GM12874 (cell line): ENCODE measurements around the gene PARD3B.

Experiments used
- TF ChIP-seq, protein P1 (sequence below): IDR thresholded peaks from 2 replicates; pipeline ENCODE4 v1.5.1; 2011; ENCODE audit warnings: low read depth, mild to moderate bottlenecking, control low read depth, low read length, moderate library complexity; ENCODE audit not compliant: insufficient read depth

The PARD3B gene

DNA sequence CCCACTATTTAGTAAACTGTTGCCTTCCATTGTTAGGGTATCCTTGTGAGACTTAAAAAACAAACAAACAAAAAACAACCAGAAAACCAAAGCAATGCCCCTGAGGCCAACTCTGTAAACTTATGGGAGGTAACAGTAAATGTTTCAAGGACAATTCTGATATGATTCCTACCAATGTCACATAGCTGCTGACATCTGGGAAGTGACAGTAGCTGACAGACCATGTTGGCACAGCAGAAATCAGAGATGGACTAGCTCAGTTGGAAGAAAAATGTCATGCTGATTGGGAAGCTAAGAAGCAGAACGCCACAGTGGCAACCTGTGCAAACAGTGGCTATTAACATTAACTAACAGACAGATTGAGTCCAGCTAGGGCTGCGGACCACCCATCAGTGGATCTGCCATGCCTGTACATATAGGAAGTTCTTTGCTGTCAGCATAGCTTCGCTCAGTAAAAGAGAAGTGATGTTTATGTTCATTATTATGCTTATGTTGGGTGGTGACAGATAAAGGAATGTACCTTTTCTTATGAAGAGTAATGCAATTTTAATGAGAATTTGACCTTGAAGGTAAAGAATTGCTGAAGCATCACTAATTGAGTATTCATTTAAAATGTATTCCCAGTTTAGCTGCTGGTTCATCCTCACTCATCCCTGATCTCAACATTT lies 180.6 kb downstream of the PARD3B start:
- TF ChIP-seq, protein P1, sequence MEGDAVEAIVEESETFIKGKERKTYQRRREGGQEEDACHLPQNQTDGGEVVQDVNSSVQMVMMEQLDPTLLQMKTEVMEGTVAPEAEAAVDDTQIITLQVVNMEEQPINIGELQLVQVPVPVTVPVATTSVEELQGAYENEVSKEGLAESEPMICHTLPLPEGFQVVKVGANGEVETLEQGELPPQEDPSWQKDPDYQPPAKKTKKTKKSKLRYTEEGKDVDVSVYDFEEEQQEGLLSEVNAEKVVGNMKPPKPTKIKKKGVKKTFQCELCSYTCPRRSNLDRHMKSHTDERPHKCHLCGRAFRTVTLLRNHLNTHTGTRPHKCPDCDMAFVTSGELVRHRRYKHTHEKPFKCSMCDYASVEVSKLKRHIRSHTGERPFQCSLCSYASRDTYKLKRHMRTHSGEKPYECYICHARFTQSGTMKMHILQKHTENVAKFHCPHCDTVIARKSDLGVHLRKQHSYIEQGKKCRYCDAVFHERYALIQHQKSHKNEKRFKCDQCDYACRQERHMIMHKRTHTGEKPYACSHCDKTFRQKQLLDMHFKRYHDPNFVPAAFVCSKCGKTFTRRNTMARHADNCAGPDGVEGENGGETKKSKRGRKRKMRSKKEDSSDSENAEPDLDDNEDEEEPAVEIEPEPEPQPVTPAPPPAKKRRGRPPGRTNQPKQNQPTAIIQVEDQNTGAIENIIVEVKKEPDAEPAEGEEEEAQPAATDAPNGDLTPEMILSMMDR, result no peak

DNA sequence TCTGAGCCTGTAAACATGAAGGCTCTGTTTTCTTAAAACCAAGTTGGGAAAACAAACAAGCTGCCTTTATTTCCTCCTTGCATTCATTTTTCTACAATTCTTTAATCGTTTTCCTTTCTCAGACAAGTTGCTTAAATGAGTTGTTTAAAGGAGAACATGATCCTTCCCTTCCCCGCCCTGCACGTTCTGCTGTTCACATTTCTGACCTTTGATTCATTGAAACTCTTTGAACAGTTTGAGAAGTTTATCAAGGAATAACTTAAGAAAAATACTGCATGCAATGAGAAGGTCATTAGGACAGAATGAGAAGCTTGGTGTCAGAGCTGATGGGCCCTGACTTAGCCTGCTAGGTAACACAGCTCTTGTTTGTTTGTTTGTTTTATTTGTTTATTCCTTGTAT lies 181.6 kb downstream of the PARD3B start:
- TF ChIP-seq, protein P1, result no peak

DNA sequence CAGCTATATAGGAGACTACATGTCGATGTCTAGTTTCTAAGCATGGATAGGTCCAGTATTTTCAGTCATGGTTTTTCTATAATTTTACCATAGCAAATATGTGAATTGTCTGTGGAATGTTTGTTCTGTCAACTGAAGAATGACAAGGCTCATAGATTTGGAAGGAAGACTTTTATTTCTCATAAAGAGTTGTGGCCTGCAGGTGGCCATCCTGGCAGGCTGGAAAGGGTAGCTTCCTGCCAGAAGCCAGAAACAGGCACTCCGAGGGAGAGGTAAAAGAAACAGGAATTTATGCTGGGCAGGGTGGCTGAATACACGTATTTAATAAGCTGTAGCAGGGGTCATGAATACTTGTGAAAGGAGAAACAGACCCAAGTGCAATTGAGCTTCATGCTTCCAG lies 182.1 kb downstream of the PARD3B start:
- TF ChIP-seq, protein P1, result no peak

DNA sequence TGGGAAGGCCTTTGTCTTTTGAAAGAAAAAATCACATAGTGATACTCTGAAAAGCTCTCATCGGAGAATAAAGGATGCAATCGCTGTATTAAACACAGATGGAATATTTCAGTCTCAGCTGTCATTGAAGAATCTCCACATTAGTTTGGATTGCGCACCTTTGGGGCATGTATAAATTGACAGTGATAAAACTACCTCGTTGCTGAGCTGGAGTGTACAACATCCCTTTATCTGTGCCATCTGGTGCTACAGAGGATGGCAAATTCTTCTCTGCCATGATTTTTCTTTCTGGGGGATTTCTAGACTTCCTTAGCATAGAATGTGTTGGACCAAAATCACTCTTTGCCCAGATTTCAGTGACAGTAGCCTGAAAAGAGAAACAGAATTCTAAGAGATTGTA lies 185.3 kb downstream of the PARD3B start:
- TF ChIP-seq, protein P1, result no peak

DNA sequence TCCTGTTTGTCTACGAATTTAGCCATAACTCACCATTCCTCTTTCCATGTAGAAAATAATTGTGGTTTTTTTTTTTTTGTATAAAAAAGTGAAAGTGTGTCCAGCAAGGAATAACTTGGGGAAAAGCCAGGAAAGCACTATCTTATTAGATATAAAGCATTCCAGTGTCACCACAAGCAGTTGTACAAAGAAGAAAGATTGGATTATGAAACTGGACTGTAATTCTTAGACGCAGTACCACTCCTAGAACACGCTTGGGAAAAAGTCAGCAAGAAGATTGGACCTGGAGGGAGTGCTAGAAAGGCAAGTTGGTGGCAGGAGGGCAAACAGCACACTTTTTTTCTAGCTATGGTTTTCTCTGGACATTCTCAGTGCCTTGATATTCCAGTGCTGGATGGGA lies 186.7 kb downstream of the PARD3B start:
- TF ChIP-seq, protein P1, result no peak

DNA sequence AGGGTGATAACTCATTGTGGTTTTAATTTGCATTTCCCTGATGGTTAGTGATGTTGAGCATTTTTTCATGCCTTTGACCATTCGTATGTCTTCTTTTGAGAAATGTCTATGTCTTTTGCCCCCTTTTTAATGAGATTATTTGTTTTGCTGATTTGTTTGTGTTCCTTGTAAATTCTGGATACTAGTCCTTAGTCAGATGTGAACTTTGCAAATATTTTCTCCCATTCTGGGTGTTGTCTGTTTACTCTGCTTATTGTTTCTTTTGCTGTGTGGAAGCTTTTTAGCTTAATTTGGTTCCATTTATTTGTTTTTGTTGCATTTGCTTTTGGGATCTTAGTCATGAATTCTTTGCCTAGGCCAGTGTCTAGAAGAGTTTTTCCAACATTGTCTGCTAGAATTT lies 192.0 kb downstream of the PARD3B start:
- TF ChIP-seq, protein P1, result no peak

DNA sequence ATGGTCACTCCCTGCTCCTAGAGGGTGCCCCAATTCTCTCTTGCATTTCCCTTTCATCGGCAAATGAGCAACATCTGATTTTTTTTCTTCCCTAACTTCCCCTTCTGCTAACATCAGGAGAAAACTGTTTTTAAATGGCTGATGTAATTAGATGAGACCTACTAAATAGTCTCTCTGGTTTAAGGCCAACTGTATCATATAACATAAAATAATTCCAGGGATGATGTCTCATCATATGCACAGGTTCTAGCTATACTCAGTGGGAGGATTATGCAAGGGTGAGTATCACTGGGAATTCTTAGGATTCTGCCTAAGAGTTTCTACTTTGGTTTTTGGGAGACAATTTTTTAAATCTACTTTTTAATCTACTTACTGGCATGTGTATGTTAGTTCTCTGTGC lies 193.4 kb downstream of the PARD3B start:
- TF ChIP-seq, protein P1, result no peak

DNA sequence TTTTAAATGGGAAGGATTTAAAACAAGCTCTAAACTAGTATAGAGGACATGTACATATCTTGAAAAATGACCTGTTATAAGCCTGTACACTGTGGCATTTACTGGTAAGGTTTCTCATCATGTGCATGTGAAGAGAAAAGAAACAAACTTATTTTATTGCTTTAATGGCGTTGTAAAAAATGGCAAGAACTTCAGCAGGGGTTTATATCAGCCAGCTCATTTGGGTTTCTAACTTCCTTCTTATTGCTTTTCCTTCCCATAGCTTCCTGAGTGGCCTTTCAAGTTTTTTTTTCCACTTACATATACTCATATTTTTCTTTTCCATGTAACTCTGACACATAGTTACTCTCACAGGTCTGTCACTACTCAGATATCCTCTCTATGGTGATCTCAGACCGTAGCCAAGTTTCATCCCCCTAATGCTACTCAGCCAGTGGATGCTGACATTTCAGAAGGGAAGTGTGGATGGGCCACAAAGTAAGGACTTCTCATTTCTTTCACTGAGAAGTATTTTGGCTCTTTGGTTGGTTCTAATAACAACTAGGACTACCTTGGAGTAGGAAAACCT lies 198.2 kb downstream of the PARD3B start:
- TF ChIP-seq, protein P1, result no peak
